Thyroid gland (tissue), 4 donors: Measurements from ENCODE around the gene GABRA5. TPM values are rescaled to one million over a fixed set of nuclear protein-coding genes. Genes with fewer than 3 reads are reported as not detected.

Experiments used
- DNase-seq, 2 donors: peaks; one replicate each; pipeline ENCODE4 v3.0.0-alpha.2; 2019
- H3K27ac ChIP-seq, 3 donors: fragments of 200-600 bp; sonication (generic); 1 replicate in 2 of 3; 2 replicates in 1 of 3; pipeline ENCODE4 v1.5.1; 2016 to 2019; ENCODE audit warnings: mild to moderate bottlenecking in 1 of 3, moderate library complexity in 1 of 3
- H3K27me3 ChIP-seq: fragments of 200-600 bp; sonication (generic); one replicate; pipeline ENCODE4 v1.5.1; 2019
- H3K36me3 ChIP-seq, 2 donors: fragments of 200-600 bp; sonication (generic); one replicate each; pipeline ENCODE4 v1.5.1; 2016 to 2019
- H3K4me1 ChIP-seq, 2 donors: fragments of 200-600 bp; sonication (generic); one replicate each; pipeline ENCODE4 v1.5.1; 2017 to 2019
- H3K4me3 ChIP-seq, 3 donors: fragments of 200-600 bp; sonication (generic); replicated peaks in 1 of 3; 1 replicate in 2 of 3; 2 replicates in 1 of 3; pipeline ENCODE4 v1.5.1; 2016; ENCODE audit warnings: mild to moderate bottlenecking in 1 of 3
- H3K9me3 ChIP-seq: fragments of 200-600 bp; sonication (generic); one replicate; pipeline ENCODE4 v1.5.1; 2017
- POLR2A ChIP-seq, 2 donors: fragments of 450-650 bp; IDR thresholded peaks; one replicate each; pipeline ENCODE4 v1.6.1; 2017; ENCODE audit warnings: antibody characterized with exemption in 2 of 2, mild to moderate bottlenecking in 2 of 2, moderate library complexity in 1 of 2
- WGBS, 2 donors: methylation state at CpG; one replicate each; pipeline ENCODE4 v1.1.5; 2017; 5-methylcytosine and 5-hydroxymethylcytosine counted together
- intact Hi-C: fragments of 100-400 bp; cut with DNase I; formaldehyde crosslinking; loops from one replicate; pipeline ENCODE4 v1.15.1; 2023
- total RNA-seq, 4 donors: library from RNA; depleted of rRNA; stranded (reverse); fragments of >200 nt; gene quantifications; one replicate each; pipeline ENCODE4 v1.2.3, GENCODE V29; 2016
- TF ChIP-seq, protein P1 (sequence below), 6 experiments: fragments of 200-600 bp in 3 of 6; fragments of 450-650 bp in 3 of 6; sonication (generic) in 3 of 6; IDR thresholded peaks; one replicate each; pipeline ENCODE4 v1.5.1; 2016 to 2019; ENCODE audit warnings: antibody characterized with exemption in 6 of 6, mild to moderate bottlenecking in 2 of 6, inconsistent platforms in 1 of 6, moderate library complexity in 1 of 6

The GABRA5 gene
- total RNA-seq, 4 donors from 2014 or later = 5.7 TPM; not detected in 3

DNA sequence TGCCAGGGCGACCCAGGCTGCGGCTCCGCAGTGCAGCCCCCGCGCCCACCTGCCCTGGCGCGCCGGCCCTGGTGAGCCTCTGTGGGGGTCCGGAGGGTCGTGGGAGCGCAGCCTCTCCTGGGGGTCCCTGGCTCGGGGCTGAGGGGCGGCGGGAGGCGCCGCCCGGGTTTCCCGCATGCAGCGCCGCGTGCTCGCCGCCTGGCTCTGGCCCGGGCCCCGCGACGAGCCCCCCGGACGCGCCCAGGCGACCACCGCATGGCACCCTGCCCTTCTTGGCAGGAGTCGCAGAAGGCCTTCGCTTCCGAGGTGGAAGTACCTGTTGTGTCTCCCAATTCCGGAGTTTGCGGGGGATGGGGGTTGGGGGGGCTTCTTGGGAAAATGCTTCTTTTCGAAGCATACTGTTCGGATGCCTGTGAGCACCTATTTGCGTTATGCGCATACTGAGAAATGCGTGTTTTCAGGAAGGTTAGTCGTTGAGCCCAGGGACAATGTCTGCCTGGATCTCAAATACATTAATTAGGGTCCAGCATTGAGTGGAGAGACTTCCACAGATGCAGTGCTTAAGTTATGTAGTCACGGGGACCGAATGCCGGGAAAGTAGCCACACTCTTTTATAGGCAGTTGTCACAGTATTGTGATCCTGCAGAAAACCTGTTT, 1.3 kb downstream of the GABRA5 start:
- Histone ChIP-seq H3K4me1 (peaks cover 0 to 13% of the 10 kb centered on the region in 2 donors), H3K9me3 (no peaks in the 10 kb centered on the region), H3K4me3 (no peak overlapping the region), H3K27ac (no peak overlapping the region), H3K36me3 (no peaks in the 10 kb centered on the region), H3K27me3 (peaks cover 5% of the 10 kb centered on the region)
- no peak for DNase-seq
- whole genome bisulfite sequencing, 2 donors = 12 to 31% methylated on average over 12 to 25 of the region's 46 CpGs
- TF ChIP-seq POLR2A (IDR thresholded peaks at IDR 0.05) = no peak
- TF ChIP-seq, protein P1, sequence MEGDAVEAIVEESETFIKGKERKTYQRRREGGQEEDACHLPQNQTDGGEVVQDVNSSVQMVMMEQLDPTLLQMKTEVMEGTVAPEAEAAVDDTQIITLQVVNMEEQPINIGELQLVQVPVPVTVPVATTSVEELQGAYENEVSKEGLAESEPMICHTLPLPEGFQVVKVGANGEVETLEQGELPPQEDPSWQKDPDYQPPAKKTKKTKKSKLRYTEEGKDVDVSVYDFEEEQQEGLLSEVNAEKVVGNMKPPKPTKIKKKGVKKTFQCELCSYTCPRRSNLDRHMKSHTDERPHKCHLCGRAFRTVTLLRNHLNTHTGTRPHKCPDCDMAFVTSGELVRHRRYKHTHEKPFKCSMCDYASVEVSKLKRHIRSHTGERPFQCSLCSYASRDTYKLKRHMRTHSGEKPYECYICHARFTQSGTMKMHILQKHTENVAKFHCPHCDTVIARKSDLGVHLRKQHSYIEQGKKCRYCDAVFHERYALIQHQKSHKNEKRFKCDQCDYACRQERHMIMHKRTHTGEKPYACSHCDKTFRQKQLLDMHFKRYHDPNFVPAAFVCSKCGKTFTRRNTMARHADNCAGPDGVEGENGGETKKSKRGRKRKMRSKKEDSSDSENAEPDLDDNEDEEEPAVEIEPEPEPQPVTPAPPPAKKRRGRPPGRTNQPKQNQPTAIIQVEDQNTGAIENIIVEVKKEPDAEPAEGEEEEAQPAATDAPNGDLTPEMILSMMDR (IDR thresholded peaks at IDR 0.05) = no peak
- intact Hi-C loops = loop anchor here (10.0 kb wide), 1 partner anchor 1363 kb away; no protein-coding TSS in a partner anchor

DNA sequence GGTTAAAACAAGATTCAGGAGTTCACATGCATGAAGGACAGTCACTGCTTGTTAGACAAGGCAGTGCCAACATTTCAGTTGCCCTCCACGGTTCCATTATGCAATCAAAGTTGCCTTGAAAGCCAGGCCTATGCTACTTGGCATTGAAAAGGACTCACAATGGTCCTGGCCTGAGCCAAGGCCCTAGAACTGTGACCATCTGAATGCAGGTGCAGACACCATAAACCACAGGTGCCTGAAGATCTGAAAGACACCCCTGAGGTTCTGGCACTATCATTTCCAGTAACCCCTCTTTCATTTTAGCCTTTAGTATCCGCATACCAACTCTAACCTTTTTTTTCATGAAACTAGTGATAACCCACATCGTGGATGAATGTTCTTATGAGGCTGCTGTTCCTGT, 2.8 kb downstream of the GABRA5 start:
- Histone ChIP-seq H3K4me3 (no peak overlapping the region), H3K36me3 (no peaks in the 10 kb centered on the region), H3K4me1 (peaks cover 3 to 14% of the 10 kb centered on the region in 2 donors), H3K27ac (no peak overlapping the region), H3K27me3 (peaks cover 5% of the 10 kb centered on the region), H3K9me3 (no peaks in the 10 kb centered on the region)
- no peak for TF ChIP-seq POLR2A (IDR thresholded peaks at IDR 0.05)
- TF ChIP-seq, protein P1 (IDR thresholded peaks at IDR 0.05) = no peak
- WGBS, 2 donors = 84 to 91% methylated on average over 3 of the region's 3 CpGs
- no peak for DNase-seq
- intact Hi-C loops = loop anchor here (10.0 kb wide), 1 partner anchor 1365 kb away; no protein-coding TSS in a partner anchor

DNA sequence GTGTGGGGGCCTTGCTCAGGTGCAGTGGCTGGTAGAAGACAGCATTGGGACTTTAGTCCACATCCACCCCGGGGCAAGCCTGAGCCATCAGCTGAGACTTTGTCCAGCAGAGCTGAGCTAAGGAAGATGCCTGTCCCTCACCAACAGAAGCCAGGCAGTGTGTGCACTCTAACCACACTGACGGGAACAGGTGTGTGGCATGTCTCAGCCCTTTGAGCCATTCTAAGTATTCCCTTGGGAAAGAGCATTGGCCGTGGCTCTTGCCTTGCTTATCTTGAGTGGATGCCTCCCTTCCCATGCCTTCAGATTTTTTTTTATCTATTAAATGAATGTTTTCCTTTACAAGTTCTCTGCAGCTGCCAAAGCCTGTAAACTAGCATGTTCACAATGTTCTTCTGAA, 3.5 kb downstream of the GABRA5 start:
- H3K4me1 ChIP-seq = peaks cover 3 to 13% of the 10 kb centered on the region in 2 donors
- WGBS, 2 donors = 68 to 83% methylated on average over 3 of the region's 3 CpGs
- H3K9me3 ChIP-seq = no peaks in the 10 kb centered on the region
- no peak for DNase-seq
- intact Hi-C loops = no loop called here
- H3K4me3 ChIP-seq = no peak overlapping the region
- no peaks in the 10 kb centered on the region for H3K36me3 ChIP-seq
- no peak for TF ChIP-seq POLR2A (IDR thresholded peaks at IDR 0.05)
- TF ChIP-seq, protein P1 (IDR thresholded peaks at IDR 0.05) = no peak
- no peak overlapping the region for H3K27ac ChIP-seq
- H3K27me3 ChIP-seq = peaks cover 5% of the 10 kb centered on the region

DNA sequence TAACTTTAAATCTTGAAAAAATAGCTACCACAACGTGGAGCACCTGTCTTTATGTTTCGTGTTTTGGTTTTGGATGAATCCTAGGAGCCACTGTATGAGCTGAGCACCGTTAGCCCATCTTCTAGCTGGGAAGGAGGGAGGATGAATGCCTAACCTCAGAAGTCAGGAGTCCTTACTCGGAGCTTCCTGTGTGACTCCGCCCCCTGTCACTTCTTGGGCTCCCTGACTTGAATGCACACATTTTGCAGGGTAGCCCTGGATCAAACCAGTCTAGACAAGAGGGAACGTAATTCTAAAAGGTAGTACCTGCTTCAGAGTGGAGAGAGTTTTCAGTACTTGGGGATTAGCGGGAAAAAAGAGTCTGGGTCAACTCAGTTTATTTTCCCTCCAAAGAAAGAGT, 5.3 kb downstream of the GABRA5 start:
- Histone ChIP-seq H3K36me3 (no peaks in the 10 kb centered on the region), H3K4me3 (no peak overlapping the region), H3K9me3 (no peaks in the 10 kb centered on the region), H3K4me1 (peaks cover 3 to 12% of the 10 kb centered on the region in 2 donors), H3K27me3 (peaks cover 5% of the 10 kb centered on the region), H3K27ac (no peak overlapping the region)
- no peak for TF ChIP-seq POLR2A (IDR thresholded peaks at IDR 0.05)
- TF ChIP-seq, protein P1 (IDR thresholded peaks at IDR 0.05) = no peak
- DNase-seq = no peak
- WGBS, 2 donors = 61 to 64% methylated on average over 7 of the region's 7 CpGs
- intact Hi-C loops = no loop called here

DNA sequence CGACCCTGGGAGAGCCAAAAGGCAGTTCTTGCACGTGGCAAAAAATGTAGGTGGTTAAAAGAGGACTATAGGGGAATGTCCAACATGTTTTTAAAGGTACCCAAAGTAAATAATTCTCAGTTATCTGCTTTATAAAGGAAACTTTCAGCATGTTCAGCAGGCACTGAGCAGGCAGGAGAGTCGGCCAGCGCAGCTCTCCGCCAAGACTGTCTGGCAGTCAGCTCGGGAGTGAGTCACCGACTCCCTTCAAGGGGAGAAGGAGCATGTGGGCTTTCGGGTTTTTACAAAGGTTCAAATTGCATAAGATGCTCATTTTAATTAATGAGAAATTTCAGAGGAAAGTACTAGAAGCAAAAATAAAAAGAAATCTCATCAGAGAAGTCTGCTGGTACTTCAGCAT, 7.0 kb downstream of the GABRA5 start:
- no peaks in the 10 kb centered on the region for H3K36me3 ChIP-seq
- peak; percentile 62 to 84 for DNase-seq
- H3K9me3 ChIP-seq = no peaks in the 10 kb centered on the region
- H3K4me1 ChIP-seq = peaks cover 3 to 4% of the 10 kb centered on the region in 2 donors
- intact Hi-C loops = no loop called here
- no peak overlapping the region for H3K27ac ChIP-seq
- H3K4me3 ChIP-seq = no peak overlapping the region
- H3K27me3 ChIP-seq = no peaks in the 10 kb centered on the region
- TF ChIP-seq, protein P1 (IDR thresholded peaks at IDR 0.05) = no peak
- TF ChIP-seq POLR2A (IDR thresholded peaks at IDR 0.05) = no peak
- 12 to 21% methylated on average over 8 of the region's 8 CpGs for WGBS, 2 donors
